BE2C (cell line): ENCODE data around the gene STK4.

ENCODE experiments used
- DNase-seq: peaks from one replicate; pipeline ENCODE4 v3.0.0-alpha.2; 2020
- H3K27me3 ChIP-seq: fragments of 250-450 bp; sonication (Bioruptor Pico); 2 replicates; pipeline ENCODE4 v1.5.1; 2020; ENCODE audit warnings: mild to moderate bottlenecking
- H3K36me3 ChIP-seq: fragments of 250-450 bp; sonication (Bioruptor Pico); 2 replicates; pipeline ENCODE4 v1.5.1; 2020; ENCODE audit warnings: mild to moderate bottlenecking
- H3K4me1 ChIP-seq: fragments of 250-450 bp; sonication (Bioruptor Pico); 2 replicates; pipeline ENCODE4 v1.5.1; 2020
- H3K4me3 ChIP-seq: 2 replicates; pipeline ENCODE4 v1.5.1; 2011; ENCODE audit warnings: low read depth, low read length
- H3K9me3 ChIP-seq: fragments of 250-450 bp; sonication (Bioruptor Pico); 2 replicates; pipeline ENCODE4 v1.5.1; 2020
- TF ChIP-seq, protein P1 (sequence below): IDR thresholded peaks from 2 replicates; pipeline ENCODE4 v1.5.1; 2012; ENCODE audit warnings: mild to moderate bottlenecking, low read depth, low read length

Gene STK4

DNA sequence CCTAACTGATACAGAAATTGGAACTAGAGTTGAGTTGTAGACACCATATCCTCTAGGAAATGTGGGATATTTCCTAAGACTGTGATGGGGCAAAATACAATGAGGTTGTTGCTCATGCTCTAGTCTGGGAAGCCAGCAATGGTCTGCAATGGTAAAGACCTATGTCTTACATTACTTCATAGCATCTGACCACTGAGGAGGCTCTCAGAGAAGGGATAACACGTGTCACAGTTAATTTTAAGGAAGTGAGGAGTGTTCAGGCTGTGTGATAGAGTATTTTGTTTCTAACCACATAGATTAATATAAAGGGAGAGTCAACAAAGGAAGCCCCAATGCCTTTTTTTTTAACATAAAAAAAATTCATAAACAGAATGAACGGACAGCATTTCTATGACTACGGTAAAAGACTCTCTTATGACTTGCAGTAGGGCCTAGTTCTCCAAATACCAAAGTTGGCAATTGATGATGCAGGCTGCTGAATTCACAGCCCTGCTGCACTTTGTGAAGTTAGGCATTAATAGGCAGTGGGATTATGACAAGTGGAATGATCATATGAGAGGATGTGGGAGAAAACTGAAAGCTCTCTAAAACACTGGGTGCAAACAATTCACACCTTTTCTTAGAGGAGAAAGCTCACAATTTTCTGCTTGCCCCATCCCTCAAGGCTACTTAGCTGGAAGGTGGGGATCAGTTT, 120.9 kb downstream of the STK4 start:
- Histone ChIP-seq H3K36me3 (peaks cover 5% of the 10 kb centered on the region; the same call in 1 of the 2 replicates), H3K27me3 (no peaks in the 10 kb centered on the region), H3K4me3 (no peak overlapping the region), H3K4me1 (no peaks in the 10 kb centered on the region), H3K9me3 (no peaks in the 10 kb centered on the region)
- DNase-seq: no peak
- TF ChIP-seq, protein P1, sequence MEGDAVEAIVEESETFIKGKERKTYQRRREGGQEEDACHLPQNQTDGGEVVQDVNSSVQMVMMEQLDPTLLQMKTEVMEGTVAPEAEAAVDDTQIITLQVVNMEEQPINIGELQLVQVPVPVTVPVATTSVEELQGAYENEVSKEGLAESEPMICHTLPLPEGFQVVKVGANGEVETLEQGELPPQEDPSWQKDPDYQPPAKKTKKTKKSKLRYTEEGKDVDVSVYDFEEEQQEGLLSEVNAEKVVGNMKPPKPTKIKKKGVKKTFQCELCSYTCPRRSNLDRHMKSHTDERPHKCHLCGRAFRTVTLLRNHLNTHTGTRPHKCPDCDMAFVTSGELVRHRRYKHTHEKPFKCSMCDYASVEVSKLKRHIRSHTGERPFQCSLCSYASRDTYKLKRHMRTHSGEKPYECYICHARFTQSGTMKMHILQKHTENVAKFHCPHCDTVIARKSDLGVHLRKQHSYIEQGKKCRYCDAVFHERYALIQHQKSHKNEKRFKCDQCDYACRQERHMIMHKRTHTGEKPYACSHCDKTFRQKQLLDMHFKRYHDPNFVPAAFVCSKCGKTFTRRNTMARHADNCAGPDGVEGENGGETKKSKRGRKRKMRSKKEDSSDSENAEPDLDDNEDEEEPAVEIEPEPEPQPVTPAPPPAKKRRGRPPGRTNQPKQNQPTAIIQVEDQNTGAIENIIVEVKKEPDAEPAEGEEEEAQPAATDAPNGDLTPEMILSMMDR: no peak

DNA sequence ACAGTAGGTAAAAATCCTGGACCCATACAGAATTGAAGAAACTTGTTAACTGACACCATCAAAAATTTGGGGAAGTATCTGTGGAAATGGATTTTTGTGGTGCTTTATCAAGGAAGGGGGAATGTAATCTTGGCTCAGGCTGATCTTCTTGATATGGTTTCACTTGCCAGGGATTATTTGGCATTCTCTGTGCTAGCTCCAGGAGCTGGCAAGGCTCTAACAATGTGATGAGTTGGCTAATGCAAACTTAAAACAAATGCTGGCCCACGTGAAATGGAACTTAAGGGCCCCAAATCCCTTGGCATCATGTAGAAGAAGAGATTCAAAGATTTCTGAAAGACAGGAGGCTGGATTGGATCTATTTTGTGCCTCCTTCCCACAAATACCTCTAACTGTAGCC, 121.5 kb downstream of the STK4 start:
- DNase-seq: no peak
- Histone ChIP-seq H3K4me3 (no peak overlapping the region), H3K9me3 (no peaks in the 10 kb centered on the region), H3K36me3 (no peaks in the 10 kb centered on the region; the same call in 1 of the 2 replicates), H3K27me3 (no peaks in the 10 kb centered on the region), H3K4me1 (no peaks in the 10 kb centered on the region)
- TF ChIP-seq, protein P1: no peak

DNA sequence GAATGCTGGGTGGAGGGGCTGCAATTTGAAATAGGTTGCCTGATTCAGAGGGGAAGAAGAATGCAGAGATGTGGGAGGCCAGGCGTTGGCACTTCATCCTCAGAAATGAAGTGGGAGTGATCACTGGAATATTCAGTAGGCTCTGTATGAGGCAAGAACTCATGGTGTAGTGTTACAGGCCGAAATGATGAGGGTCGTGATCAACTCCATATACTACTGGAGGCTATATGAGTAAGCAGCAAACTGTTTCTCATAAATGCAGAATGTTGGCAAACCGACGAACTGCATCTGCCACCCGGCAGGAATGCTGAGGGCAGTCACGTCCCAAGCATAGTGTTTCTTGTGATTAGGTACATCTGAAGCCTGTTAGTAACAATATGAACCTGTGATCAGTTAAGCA, 121.9 kb downstream of the STK4 start:
- Histone ChIP-seq H3K4me1 (no peaks in the 10 kb centered on the region), H3K4me3 (no peak overlapping the region), H3K9me3 (no peaks in the 10 kb centered on the region), H3K27me3 (no peaks in the 10 kb centered on the region), H3K36me3 (no peaks in the 10 kb centered on the region)
- no peak for DNase-seq
- TF ChIP-seq, protein P1: no peak

DNA sequence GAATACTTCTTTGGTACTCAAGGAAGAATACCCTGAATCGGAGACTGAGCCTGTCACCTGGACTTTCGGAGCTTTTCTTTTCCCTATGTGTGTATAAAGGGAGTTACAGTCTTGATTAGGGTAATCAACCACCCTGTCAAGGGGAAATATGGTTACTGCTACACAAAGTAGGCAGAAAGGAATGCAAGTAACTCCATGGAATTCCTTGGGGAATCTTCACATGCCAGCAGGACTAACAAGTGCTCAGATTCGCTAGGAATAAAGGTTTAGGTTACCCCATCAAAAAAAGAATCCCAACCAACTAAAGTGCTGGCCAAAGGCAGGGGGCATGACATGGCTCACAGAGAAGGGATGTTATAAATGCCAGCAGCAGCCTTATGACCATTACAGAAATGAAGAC, 124.2 kb downstream of the STK4 start:
- H3K4me1 ChIP-seq: no peaks in the 10 kb centered on the region
- H3K9me3 ChIP-seq: no peaks in the 10 kb centered on the region
- DNase-seq: no peak
- TF ChIP-seq, protein P1: no peak
- no peaks in the 10 kb centered on the region for H3K27me3 ChIP-seq
- no peak overlapping the region for H3K4me3 ChIP-seq
- H3K36me3 ChIP-seq: no peaks in the 10 kb centered on the region

DNA sequence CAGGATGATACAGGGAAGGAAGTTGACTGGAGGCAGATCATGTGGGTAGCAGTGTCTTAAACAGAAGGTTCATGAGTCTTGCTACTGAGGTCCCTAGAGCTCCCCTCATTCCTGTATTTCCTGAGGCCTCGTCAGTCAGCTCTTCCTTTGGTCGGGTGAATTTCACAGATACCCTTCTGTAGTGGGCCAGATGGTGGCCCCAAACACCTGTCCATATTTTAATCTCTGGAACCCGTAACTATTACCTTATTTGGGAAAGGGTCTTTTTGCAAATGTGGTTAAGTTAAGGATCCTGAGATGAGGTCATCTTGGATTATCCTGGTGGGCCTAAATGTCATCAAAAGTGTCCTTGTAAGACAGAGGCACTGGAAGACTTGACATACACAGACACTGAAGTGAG, 125.1 kb downstream of the STK4 start:
- TF ChIP-seq, protein P1: no peak
- Histone ChIP-seq H3K4me3 (no peak overlapping the region), H3K36me3 (no peaks in the 10 kb centered on the region), H3K9me3 (no peaks in the 10 kb centered on the region), H3K27me3 (no peaks in the 10 kb centered on the region), H3K4me1 (no peaks in the 10 kb centered on the region)
- no peak for DNase-seq

DNA sequence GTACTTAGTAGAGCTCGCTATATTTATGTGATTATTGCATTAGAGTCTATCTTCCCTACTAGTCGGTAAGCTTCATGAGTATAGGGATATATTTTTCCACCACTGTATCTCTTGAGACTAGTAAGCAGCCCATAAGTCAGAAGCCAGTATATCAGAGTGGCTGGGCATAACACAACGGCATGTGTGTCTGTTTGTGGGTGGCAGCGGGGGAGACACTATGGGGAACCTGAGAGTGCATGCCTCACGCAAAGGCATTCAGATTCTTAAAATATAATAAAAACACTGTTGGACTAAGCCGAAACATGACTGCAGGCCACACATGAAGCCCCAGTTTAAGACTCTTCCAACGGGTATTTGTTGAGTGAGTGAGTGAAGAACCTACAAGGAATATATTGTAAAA, 126.6 kb downstream of the STK4 start:
- TF ChIP-seq, protein P1: no peak
- DNase-seq: no peak
- Histone ChIP-seq H3K9me3 (no peaks in the 10 kb centered on the region), H3K36me3 (no peaks in the 10 kb centered on the region), H3K4me3 (no peak overlapping the region), H3K27me3 (no peaks in the 10 kb centered on the region), H3K4me1 (no peaks in the 10 kb centered on the region)
